G401 (cell line): ENCODE data around the gene CNIH1. TPM values are rescaled to one million over a fixed set of nuclear protein-coding genes. Genes with fewer than 3 reads are reported as not detected.

Experiments
- DNase-seq: peaks from one replicate; pipeline ENCODE4 v3.0.0-alpha.2; 2015; ENCODE audit warnings: low spot score
- in situ Hi-C: cut with HindIII; loops from 2 replicates; pipeline ENCODE4 v1.10.0; 2016; ENCODE audit warnings: low sequenced_read_pairs, mixed read lengths
- total RNA-seq: library from RNA; depleted of rRNA; stranded (reverse); fragments of >200 nt; shearing (Covaris generic); gene quantifications from 2 replicates; pipeline ENCODE4 v1.2.3, GENCODE V29; 2014; rRNA removed

Gene CNIH1
- total RNA-seq = 257 and 284 TPM in 2 replicates

DNA sequence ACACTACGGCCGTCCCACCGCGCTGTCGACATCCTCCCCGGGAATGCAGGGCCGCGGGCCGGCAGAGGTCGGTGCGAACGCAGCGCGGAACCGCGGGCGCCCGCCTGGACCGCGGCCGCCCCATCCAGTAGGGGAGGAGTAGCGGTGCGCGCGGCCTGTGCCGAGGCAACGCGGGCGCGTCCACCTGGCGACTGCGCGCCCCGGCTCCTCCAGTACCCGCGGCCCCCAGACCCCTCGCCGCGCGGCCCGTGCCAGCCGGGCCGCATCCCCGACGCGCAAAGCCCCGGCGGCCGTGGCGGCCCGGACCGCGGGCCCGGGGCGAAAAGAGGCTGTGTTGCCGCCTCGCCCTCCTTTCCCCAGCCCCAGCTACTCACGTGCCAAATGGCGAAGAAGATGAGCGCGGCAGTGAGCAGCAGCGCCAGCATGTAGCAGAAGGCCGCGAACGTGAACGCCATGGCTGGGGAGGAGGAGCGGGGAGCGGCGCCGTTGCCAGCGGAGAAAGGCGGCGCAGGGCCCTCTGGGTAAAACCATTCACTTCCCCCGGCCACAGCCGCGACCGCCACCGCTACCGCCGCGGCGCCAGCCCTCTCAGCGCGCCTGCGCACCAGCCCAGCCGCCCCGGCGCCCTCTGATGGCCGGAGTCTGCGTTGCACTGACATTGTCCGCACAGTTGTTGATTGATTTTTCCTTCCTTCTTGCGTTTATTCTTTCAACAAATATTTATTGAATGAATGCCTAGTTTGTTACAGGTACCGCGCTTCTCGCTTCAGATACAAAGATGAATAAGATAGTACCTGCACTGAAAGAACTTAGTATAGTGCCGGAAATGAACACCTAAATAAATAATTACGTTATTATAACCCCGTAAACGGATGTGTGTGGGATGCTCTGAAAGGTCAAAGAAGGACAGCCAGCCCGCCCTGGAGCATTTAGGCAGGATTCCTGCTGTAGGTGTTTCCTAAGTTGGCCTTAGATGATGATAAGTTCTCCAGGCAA lies at the start of gene CNIH1:
Gene CNIH1, minus strand, starts transcription at position 502 of the 996 bp plus-strand sequence. Its CDS starts 47 bp downstream, at position 455.
- peak; percentile 88 for DNase-seq
- in situ Hi-C loops = no loop called here

DNA sequence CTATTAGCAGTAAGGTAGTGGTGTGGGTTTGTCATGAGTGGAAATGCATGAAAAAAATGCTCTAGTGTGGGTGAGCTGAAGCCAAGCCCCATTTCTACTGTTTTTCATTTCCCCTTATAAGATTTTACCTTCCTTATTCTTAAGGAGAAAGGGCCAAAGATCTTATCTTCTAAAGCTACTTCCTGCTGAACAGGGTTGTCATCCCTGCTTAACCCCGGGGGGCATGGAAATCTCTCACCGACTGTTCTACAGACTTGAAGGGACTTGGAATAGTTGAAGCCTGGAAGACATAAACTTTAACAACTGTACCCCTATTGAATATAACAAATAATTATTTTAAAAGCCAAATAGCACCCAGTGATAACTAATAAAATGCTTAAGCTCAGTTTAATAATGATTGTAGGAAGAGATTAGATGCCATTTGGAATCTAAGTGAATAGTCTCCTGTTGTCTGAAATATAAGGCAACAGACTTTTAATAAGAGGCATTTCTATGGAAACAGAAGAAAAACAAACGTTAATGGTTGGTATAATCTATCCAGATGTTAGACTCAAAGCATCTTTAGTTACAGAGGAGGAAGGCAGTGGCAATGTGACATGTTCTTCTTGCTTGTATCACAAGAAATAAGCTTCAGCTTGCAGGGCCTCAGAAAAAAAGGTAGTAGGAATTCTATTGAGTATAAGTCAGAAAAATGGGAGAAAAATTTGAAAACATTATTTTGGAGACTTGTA lies 49.4 kb upstream of the CNIH1 start:
- no peak for DNase-seq
- in situ Hi-C loops = no loop called here

DNA sequence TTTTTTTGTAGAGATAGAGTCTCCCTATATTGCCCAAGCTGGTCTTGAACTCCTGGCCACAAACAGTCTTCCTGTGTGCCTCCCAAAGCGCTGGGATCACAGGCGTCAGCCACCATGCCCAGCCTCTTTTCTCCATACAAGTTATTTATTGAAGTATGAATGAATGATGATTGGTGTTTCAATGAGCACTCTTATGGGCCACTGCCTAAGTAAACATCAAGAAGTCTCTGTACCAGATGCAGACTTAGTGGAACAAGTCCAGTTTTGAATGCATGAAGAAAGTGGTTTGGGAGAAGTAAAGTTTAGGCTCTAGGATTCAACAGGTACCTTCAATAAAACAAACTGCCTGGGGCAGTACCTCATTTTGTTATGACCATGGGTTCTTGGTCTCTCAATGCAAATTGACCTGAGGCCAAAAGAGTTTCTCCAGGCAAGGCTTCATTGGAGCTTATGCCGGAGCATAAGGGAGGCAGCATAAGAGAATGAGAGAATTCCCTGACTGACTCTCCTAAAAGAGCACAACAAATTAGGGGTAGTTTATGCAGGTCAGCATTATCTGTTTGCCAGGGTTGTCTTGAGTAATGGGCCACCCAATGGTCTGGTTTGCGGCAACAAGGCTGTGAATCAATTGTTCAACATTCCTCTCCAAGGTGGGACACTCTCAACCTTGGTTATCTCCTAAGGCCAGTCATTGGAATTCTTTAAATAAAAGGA lies 48.7 kb upstream of the CNIH1 start:
- in situ Hi-C loops = no loop called here
- DNase-seq = no peak

DNA sequence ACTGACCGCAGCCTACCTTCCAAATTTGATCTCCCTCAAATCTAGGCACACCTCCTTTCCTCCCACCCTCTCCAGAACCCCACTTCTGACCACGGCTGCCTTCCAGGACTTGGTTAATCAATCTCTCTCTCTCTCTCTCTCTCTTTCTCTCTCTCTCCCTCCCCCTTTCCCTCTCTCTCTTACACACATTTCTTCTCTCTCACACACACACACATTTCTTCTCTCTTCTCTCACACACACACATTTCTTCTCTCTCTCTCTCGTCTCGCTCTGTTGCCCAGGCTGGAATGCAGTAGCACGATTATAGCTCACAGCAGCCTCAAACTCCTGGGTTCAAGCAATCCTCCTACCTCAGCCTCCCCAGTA lies 48.1 kb upstream of the CNIH1 start:
- no peak for DNase-seq
- in situ Hi-C loops = no loop called here

DNA sequence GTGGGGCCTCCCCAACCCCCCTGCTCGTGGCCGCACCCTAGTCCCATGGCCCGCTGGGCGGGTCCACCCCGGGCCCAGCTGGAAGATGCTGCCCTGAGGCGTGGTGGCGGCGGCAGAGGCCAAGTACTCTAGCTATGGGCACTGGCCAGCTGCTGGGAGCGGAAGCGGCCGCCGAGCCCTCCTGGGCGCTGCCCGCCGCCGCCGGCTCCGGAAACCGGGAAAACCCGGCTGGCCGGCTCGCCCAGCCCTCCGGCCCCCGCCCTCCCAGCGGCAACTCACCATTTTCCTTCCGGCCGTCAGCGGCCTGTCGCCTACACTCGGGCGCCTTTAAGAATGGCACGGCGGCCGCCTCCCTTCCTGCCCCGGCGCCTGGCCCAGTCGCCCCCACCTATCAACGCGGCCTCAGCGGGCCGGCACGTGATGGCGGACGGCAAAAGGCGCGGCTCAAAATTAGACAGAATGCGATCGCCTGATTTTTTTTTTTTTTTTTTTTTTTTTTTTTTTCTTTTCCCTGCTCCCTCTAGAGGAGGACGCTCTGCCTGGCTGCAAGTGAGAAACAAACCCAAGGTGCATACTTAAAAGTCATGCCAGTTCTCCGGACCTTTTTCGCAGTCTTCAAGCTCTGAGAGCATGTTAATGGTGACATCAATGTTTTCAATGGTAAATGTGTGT lies 47.6 kb upstream of the CNIH1 start, which contains the start of gene GMFB:
Gene GMFB, minus strand, starts transcription at position 335 of the 672 bp plus-strand sequence. Its CDS starts 53 bp downstream, at position 282.
- in situ Hi-C loops = no loop called here
- DNase-seq = peak; percentile 88

DNA sequence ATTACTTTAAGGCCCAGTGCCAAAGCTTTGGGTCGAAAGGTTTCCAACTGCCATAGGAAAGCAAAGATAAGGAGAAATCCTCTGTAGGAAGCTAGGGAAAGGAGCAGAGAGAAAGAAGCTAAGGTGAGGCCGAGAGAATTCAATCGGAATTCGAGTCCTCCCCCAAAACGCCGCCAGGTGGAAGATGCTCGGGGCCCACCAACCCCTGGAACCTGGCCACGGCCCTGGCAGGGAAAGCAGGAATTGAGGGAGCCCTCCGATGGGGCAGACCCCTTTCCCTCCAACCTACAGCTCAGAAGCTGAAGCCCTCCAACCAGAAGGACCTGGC lies 47.1 kb upstream of the CNIH1 start:
- in situ Hi-C loops = no loop called here
- DNase-seq = peak; percentile 27

DNA sequence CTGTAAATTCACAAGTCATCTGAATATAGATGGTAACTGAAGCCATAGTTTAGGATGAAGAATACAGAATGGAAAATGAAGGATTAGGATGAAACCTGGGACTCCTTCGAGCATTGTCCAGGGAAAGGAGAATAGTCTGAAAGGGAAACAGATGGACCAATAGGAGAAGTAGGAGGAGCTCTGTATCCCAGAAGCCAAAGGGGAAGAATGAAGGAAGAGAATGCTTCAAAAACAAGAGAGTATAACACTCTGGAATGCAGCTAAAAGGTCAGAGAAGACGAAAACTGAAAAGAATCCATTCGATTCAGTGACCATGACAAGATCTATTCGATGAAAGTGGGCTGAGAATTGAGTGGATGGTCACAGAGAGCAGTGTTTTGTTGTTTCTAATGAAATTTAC lies 46.6 kb upstream of the CNIH1 start:
- peak; percentile 50 for DNase-seq
- in situ Hi-C loops = no loop called here

DNA sequence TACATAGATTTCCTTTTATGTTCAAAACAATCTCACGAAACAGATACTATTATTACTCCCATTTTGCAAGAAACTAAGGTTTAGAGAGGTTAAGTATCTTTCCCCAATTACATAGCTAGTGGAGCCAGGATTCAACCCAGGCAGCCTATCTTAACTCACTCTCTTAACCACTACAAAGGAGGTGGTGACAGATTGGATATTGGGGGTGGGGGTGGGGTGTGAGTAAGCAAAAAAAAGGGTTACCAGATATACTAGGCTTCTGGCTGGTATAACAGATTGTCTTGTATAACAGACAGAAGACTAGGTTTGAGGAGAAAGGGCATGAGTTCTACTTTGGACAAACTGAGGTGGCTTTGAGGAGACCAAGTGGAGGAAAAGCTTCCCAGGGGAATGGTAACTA lies 45.5 kb upstream of the CNIH1 start:
- in situ Hi-C loops = no loop called here
- no peak for DNase-seq

DNA sequence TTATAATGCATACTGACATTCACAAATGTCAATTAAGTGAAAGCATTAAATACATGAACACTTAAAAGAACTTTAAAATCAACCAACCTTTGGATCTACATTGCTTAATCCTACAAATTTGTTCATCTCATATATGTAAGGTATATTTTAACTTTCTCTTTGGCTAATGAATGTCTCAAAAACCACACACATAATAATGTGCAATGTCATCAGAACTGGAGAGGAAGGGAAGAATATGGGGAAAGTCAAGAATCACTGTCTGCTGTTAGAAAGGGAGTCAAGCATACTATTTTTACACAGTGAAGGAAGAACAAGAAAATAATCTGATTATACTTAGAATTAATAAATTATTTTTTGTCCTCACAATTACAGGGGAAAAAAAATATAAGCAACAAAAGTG lies 42.7 kb upstream of the CNIH1 start:
- in situ Hi-C loops = no loop called here
- no peak for DNase-seq

DNA sequence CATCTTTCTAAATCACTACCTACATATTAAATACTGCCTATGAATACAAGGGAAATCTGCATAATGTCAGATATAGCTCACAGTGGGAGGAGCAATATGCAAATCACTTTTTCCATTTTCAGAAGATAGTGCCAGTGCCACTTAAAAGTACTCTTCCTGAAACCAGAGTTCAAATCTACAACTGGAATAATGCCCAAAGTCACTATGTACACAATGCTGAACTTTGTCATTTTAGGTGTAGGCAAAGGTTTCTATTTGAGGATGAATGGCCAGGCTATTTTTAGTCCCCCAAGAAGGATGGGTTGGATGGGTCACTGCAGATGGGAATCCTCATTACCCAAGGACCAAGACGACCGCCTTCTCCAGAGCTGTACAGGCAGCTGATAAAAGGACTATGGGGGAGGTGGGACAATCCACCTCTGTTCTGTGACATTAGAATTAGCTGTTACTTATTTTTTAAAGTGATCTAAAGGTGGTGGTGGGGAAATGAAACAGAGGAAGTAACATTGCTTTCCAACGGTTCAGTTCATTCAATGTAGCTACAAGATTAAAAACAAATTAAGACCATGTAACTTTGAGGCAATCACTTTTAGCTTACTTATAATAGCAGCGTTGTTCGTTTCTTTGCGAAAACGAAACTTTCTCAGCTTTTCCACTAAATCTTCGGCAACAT lies 42.0 kb upstream of the CNIH1 start:
- in situ Hi-C loops = no loop called here
- DNase-seq = no peak

DNA sequence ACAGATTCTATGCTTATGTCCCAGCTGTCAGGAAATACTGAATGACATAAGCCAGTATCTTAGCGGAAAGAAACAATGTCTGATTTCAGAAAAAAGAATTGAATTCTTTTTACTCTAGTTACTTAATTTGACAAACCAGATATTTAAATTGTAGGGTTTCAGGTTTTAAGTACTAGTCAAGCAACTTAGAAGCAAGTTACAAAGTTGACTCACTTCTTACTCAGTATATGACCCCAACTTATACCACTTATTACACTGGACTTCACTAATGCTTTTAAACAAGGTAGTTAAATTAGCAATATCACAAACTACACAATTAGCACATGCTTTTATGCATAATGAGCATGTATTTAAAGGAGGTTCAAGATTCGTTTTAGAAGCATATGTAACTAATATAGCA lies 40.5 kb upstream of the CNIH1 start:
- DNase-seq = no peak
- in situ Hi-C loops = no loop called here

DNA sequence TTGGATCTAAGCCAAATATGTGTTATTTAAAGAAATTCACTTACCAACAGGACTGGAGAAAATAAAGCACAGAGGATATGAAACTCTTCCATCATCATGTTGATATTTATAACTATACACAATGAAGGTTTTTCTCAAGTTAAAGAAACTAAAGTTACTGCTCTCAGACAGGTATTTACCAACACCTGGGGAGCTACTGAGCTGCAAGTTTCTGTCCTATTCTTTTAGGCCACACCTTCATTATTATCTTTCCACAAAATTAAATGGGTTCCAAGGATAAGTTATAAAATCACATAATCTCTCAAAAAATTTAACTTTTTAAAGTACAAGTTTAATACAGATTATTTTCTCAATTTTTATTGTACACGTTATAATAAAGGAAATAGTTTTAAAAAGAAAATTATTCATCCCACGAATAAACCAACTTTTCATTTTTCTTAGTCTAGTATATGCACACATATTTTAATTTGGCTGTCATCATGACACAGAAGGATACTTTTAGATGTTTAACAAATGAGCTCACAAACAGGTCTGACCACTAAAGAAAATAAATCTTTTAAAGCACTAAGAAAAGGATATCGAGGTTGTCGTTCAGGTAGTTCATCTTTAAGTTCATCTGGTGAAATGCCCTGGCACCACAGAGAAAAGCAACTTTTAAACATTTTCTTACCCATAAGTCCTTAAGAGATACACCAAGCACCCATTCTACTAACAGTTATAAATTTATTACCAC lies 39.8 kb upstream of the CNIH1 start:
- no peak for DNase-seq
- in situ Hi-C loops = no loop called here

DNA sequence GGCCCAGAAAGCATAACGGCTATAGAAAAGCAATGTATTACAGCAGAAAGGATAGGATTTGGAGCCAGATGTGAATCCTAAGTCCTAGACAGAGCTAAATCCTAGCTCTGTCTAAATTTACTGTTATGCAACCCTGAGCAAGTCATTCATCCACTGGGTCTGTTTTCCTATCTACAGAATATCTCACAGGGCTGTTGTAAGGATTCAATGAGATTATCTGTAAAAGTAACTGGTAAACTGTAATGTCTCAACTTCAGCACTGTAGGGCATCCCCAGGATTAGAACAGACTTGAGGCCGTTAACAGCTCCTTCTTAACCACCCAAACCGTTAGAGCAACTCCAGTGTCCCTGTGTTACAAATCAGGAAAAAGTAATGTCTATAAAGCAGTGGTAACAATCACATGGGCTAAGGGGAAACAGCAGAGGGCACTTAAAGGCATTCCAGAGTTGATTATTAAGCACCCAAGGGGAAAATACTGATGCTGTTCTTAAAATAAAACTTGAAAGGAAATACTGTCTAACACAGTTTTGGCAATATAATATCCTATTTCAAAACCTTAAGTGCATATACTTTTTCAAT lies 37.6 kb upstream of the CNIH1 start:
- in situ Hi-C loops = no loop called here
- DNase-seq = no peak

DNA sequence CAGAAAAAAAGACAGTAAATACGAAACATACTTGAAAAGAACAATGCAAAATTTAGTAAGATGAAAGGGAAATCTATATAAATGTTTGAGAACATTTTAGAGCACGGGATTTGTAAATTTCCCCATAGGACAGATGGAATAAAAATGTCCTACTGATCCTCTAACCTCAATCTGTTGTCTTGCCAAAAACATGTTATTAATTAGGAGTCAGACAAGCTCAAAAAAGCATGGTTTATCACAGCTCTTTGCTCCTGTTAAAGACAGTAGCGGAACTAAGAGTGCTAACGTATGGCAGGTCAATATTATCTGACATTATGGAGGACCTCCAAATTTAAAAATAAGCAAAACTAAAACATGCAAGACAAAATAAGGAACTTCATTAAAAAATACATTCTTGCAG lies 34.7 kb upstream of the CNIH1 start:
- in situ Hi-C loops = no loop called here
- peak; percentile 20 for DNase-seq

DNA sequence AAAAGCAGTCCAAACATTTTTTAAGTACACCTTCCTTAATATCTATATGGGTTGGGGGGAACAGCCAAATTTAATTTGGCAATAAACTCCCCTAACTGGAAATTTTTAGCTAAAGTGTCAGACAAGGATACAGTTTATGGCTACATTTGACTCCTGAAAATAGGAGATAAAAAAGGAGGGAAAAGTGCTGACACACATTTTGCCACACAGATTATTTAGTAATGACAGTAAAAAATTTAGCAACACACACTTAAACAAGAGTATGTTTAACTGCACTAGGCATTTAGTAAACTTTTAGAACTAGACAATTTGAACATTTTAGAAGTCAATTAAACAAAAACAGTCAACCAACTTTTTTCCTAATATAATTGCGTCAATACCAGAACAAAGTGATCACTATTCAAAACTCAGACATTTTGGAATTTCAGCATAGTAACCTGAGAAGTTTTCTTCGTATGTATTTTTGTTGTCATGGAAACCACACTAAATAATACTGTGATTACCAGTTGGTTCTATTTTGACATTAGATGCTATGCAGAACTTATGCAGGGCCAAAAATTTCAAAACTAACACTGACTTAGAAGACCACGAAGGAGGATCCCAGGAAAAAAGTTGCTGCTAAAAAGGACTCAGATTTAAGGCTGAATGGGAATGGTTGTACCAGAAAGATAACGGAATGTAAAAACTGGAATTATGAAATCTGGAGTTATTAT lies 34.2 kb upstream of the CNIH1 start:
- DNase-seq = no peak
- in situ Hi-C loops = no loop called here

DNA sequence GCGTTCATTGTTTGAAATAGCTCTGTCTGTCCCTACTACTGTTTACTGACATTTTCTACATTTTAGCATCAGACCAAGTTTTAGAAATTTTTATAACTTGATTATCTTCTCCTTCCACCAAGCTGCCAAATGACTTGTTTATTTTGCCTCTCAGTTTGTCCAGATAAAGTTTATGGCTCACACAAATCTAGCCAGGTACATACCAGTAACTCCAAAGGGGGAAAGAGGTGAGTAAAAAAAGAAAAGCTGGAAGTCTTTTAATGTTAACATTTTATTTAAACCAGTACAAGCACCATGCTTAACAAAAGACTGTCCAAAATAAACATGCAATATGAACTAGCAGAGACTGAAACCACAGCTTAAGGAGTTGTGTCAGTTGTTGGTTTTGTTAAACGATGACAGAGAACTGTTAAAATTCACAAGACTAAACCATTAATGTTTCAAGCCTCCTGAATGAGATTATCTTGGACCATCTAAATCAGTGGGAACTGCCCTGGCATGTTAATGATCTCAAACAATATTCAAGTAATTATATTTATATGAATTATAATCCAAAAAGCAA lies 33.1 kb upstream of the CNIH1 start:
- in situ Hi-C loops = no loop called here
- no peak for DNase-seq

DNA sequence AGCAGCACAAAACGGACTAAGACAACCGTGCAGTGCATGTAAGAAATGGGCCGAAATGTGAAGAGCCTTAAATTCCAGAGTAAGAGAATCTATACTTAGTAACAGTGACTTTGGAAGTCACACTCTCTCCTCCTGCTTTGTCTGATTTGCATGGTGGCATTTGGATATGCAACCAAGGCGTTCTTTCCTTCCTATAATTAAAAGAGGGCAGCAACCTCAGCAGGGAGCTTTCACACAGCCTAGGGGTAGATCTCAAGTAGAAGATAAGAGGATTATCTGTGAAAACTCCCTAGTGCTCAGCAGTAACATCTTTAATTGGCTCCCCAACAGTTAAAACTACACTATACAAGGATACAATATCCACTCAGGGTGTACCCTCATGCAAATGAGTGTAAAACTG lies 31.1 kb upstream of the CNIH1 start:
- in situ Hi-C loops = no loop called here
- peak; percentile 19 for DNase-seq
